Aorta (tissue), 5 donors: ENCODE results near the gene NUCKS1. TPM values are rescaled to one million over a fixed set of nuclear protein-coding genes. Genes with fewer than 3 reads are reported as not detected.
"Not testable (repeated sequence)": the region's sequence is repeated elsewhere in the genome, so short reads cannot be mapped to it uniquely, and the experiment has no call there.

Experiments used
- ATAC-seq: fragments of 200-7000 bp; cut with Tn5 transposase; one replicate; pipeline ENCODE4 v1.9.1; 2022; ENCODE audit warnings: moderate library complexity; ENCODE audit not compliant: low FRiP score
- DNase-seq, 2 donors: peaks; one replicate each; pipeline ENCODE4 v3.0.0-alpha.2; 2020
- H3K27ac ChIP-seq, 2 donors: one replicate each; pipeline ENCODE4 v1.5.1; 2013; ENCODE audit warnings: low read length in 2 of 2, mild to moderate bottlenecking in 2 of 2, moderate library complexity in 2 of 2, control low read depth in 1 of 2, inconsistent platforms in 1 of 2, low read depth in 1 of 2
- H3K27me3 ChIP-seq, 2 donors: one replicate each; pipeline ENCODE4 v1.6.1; 2013; ENCODE audit warnings: control low read depth in 1 of 2, low read length in 1 of 2, mild to moderate bottlenecking in 1 of 2, moderate library complexity in 1 of 2; ENCODE audit not compliant: insufficient read depth in 2 of 2, control insufficient read depth in 1 of 2
- H3K36me3 ChIP-seq, 2 donors: one replicate each; pipeline ENCODE4 v1.6.1; 2013; ENCODE audit warnings: control low read depth in 1 of 2, low read length in 1 of 2, mild to moderate bottlenecking in 1 of 2; ENCODE audit not compliant: insufficient read depth in 2 of 2, control insufficient read depth in 1 of 2
- H3K4me1 ChIP-seq, 2 donors: one replicate each; pipeline ENCODE4 v1.6.1; 2013; ENCODE audit warnings: low read length in 2 of 2, control low read depth in 1 of 2, mild to moderate bottlenecking in 1 of 2, moderate library complexity in 1 of 2; ENCODE audit not compliant: insufficient read depth in 2 of 2, control insufficient read depth in 1 of 2
- H3K4me3 ChIP-seq, 2 donors: one replicate each; pipeline ENCODE4 v1.5.1; 2013; ENCODE audit warnings: low read length in 2 of 2, control low read depth in 1 of 2, mild to moderate bottlenecking in 1 of 2
- H3K9me3 ChIP-seq: one replicate; pipeline ENCODE4 v1.6.1; 2013; ENCODE audit warnings: mild to moderate bottlenecking, low read length; ENCODE audit not compliant: control insufficient read depth
- WGBS, 2 donors: extraction: QIAGEN DNeasy Blood & Tissue Kit; methylation state at CpG; one replicate each; pipeline ENCODE4 v1.1.7; 2013; 5-methylcytosine and 5-hydroxymethylcytosine counted together
- intact Hi-C, 2 donors: fragments of 100-400 bp; cut with DNase I; formaldehyde crosslinking; loops; one replicate each; pipeline versions ENCODE4 v1.14.2 to v1.15.0; 2022
- polyA plus RNA-seq, 2 donors: library from polyadenylated mRNA; stranded (reverse); fragments of 200-250 nt; gene quantifications; one replicate each; pipeline ENCODE4 v1.2.3, GENCODE V29; 2013
- total RNA-seq, 2 donors: library from RNA; stranded (reverse); fragmentation: NEBNext Ultra II Directional; extraction: Animal tissue kit (Norgen Biotek cat#: 25700); gene quantifications; one replicate each; pipeline ENCODE4 v1.2.1, GENCODE V29; 2021
- donor health status: healthy with polysubstance abuse.
- donor health status: Bipolar disorder and iron deficiency.
- donor health status: DM: no; HTN: no; CAD: no.
- donor health status: DM: no; HTN: no; CAD: no.
- donor health status: DM: yes; HTN: yes; CAD: no.

Gene NUCKS1
- total and polyA plus RNA-seq, 4 donors: 47.1 to 158 (median 96.2) TPM

DNA sequence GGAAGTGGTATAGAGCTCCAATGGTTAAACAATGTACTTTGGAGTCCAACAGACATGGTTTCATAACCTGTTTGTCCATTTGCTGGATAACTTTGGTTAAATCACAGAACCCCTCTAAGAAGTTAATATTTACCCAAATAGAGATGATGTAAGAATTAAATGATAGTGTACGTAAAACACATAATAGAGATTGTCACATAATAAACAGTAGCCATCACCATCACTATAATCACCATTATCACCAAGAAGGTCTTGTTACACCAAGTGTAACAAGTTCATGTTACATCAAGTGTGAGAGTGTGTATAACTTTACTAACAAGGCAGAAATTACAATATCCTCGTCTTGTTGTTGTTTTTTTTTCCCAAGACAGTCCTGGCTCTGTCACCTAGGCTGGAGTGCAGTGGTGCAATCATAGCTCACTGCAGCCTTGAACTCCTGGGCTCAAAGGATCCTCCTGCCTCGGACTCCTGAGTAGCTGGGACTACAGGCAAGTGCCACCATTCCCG is 23.3 kb downstream of the NUCKS1 start:
- ATAC-seq: no peak

DNA sequence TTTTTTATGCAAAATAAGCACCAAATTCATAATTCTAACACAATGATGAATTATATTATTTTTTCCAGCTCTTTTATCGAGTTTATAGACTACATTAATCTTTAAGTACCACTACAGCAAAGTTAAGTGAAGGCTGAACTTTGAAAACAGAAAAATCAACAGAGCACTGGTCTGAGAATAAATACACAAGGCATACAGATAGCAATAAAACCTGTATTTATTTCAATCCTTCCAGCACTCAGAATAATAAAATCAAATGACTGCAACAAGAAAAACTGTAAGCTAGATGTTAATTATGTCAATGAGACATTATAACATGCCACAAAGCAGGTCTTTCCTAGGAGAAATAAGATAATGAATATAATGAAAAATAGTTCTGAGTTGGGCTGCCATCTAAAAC is 24.5 kb downstream of the NUCKS1 start:
- intact Hi-C loops: no loop called here
- ATAC-seq (no peak), DNase-seq (no peak)
- H3K9me3 ChIP-seq: no peaks in the 10 kb centered on the region
- H3K4me1 ChIP-seq: no peaks in the 10 kb centered on the region
- no peak overlapping the region for H3K27ac ChIP-seq
- H3K27me3 ChIP-seq: no peaks in the 10 kb centered on the region
- WGBS, 2 donors: 15 to 32% methylated on average over 1 of the region's 1 CpG
- no peak overlapping the region for H3K4me3 ChIP-seq
- no peaks in the 10 kb centered on the region for H3K36me3 ChIP-seq

More for the DNA sequence above, 23.3 kb downstream of the NUCKS1 start:
- Histone ChIP-seq H3K27me3 (no peaks in the 10 kb centered on the region), H3K4me3 (no peak overlapping the region), H3K27ac (no peak overlapping the region), H3K36me3 (no peaks in the 10 kb centered on the region), H3K9me3 (no peaks in the 10 kb centered on the region), H3K4me1 (no peaks in the 10 kb centered on the region)
- no peak for DNase-seq
- WGBS, 2 donors: 76 to 83% methylated on average over 4 of the region's 4 CpGs
- intact Hi-C loops: no loop called here

DNA sequence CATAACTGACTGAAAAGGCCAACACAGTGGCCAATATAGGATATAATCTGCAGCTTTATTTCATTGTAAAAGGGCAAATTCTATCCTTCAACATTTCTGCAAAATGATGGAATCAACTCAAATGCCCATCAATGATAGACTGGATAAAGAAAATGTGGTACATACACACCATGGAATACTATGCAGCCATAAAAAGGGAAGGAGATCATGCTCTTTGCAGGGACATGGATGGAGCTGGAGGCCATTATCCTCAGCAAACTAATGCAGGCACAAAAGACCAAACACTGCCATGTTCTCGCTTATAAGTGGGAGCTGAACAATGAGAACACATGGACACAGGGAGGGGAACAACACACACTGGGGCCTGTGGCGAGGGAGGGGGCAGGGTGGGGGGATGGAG is 29.2 kb downstream of the NUCKS1 start:
- ATAC-seq, H3K9me3 ChIP-seq, DNase-seq, H3K4me3 ChIP-seq, intact Hi-C loops, H3K27ac ChIP-seq, H3K36me3 ChIP-seq, H3K4me1 ChIP-seq, H3K27me3 ChIP-seq: not testable (repeated sequence)
- WGBS, 2 donors: 100% methylated on average over 2 of the region's 2 CpGs

GRCh38 chr1:205719762-205720161 is 30.2 kb downstream of the NUCKS1 start:
- no peak overlapping the region for H3K4me3 ChIP-seq
- no peak for DNase-seq
- no peak for ATAC-seq
- H3K9me3 ChIP-seq: no peaks in the 10 kb centered on the region
- H3K36me3 ChIP-seq: peaks cover 9 to 10% of the 10 kb centered on the region in 2 donors
- intact Hi-C loops: no loop called here
- no peak overlapping the region for H3K27ac ChIP-seq
- H3K27me3 ChIP-seq: no peaks in the 10 kb centered on the region
- H3K4me1 ChIP-seq: no peaks in the 10 kb centered on the region

- Histone ChIP-seq H3K36me3 (peaks cover 9 to 10% of the 10 kb centered on the region in 2 donors), H3K27me3 (no peaks in the 10 kb centered on the region), H3K4me1 (no peaks in the 10 kb centered on the region), H3K27ac (no peak overlapping the region), H3K9me3 (no peaks in the 10 kb centered on the region), H3K4me3 (no peak overlapping the region)
- intact Hi-C loops: no loop called here
- ATAC-seq (no peak), DNase-seq (no peak)
- WGBS, 2 donors: 58 to 67% methylated on average over 3 of the region's 3 CpGs
Observed at GRCh38 chr1:205719015-205719414, 31.0 kb downstream of the NUCKS1 start.

GRCh38 chr1:205716371-205717132 is 33.4 kb downstream of the NUCKS1 start:
- DNase-seq (no peak), ATAC-seq (no peak)
- Histone ChIP-seq H3K4me3 (no peak overlapping the region), H3K4me1 (no peaks in the 10 kb centered on the region), H3K9me3 (no peaks in the 10 kb centered on the region), H3K36me3 (peaks cover 9 to 10% of the 10 kb centered on the region in 2 donors), H3K27ac (no peak overlapping the region), H3K27me3 (no peaks in the 10 kb centered on the region)
- intact Hi-C loops: no loop called here
- WGBS, 2 donors: 81 to 83% methylated on average over 7 of the region's 7 CpGs

- Histone ChIP-seq H3K4me3 (no peak overlapping the region), H3K27ac (no peak overlapping the region), H3K4me1 (no peaks in the 10 kb centered on the region), H3K36me3 (peaks cover 9 to 10% of the 10 kb centered on the region in 2 donors), H3K27me3 (no peaks in the 10 kb centered on the region), H3K9me3 (no peaks in the 10 kb centered on the region)
- ATAC-seq (no peak), DNase-seq (no peak)
- intact Hi-C loops: no loop called here
- WGBS, 2 donors: 75 to 77% methylated on average over 5 of the region's 5 CpGs
Observed at GRCh38 chr1:205715628-205716027, 34.4 kb downstream of the NUCKS1 start.

DNA sequence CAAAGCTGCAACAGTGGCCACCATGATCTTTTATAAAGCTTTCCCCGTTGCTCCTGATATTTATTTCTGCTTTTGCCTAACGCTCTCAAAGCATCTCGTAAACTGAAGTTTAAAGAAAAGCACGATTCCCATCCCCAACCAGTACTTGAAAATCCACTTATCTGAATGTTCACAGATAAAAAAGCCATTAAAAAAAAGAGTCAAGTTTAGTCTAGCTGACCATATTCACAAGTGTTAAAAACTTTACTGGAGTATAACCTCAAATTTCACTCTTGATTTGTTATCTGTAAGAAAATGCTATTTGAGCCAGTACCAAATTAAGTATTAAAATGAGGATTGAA is 35.1 kb downstream of the NUCKS1 start:
- Histone ChIP-seq H3K27me3 (no peaks in the 10 kb centered on the region), H3K4me1 (no peaks in the 10 kb centered on the region), H3K27ac (no peak overlapping the region), H3K36me3 (peaks cover 7 to 9% of the 10 kb centered on the region in 2 donors), H3K9me3 (no peaks in the 10 kb centered on the region), H3K4me3 (no peak overlapping the region)
- intact Hi-C loops: loop anchor here (5.0 kb wide), 1 partner anchor 123 kb away; no protein-coding TSS in a partner anchor
- 76 to 79% methylated on average over 4 of the region's 4 CpGs for WGBS, 2 donors
- ATAC-seq: no peak
- no peak for DNase-seq

DNA sequence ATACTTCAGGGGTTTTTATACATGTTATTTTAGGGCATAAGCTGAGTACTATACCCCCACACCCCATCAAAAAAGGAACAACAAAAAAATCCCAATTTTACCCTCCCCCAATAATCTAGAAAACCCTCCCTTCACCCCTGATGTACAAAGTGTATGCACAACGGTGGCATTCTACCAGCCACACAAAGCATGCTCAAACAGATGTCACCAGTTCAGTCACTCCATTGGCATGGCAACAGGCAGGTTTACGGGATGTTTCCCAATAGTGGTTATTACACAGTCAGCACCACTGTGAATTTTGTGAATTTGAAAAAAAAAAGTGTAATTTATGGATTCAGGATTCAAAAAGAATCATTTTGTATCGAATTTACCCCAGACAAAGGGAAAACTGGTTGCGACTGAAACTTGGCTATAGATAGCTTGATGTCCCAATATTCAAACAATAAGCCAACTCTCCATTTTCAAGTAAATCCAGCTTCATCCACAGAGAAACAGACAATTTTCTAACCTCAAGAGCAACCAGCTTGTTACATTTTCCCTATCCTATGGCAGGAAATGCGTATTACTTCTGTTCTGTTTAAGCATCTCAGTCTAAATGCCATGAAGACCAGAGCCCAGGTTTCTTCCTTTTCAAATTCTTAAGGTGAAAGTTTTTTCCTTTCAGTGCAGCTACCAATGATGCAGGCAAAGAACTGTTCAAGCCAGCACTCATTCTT is 35.6 kb downstream of the NUCKS1 start:
- intact Hi-C loops: loop anchor here (5.0 kb wide), 1 partner anchor 122 kb away; no protein-coding TSS in a partner anchor

More for the DNA sequence above, 35.6 kb downstream of the NUCKS1 start:
- Histone ChIP-seq H3K27ac (no peak overlapping the region), H3K27me3 (no peaks in the 10 kb centered on the region), H3K4me1 (no peaks in the 10 kb centered on the region), H3K4me3 (no peak overlapping the region), H3K9me3 (no peaks in the 10 kb centered on the region), H3K36me3 (peaks cover 6 to 7% of the 10 kb centered on the region in 2 donors)
- no peak for ATAC-seq
- no peak for DNase-seq
- 57 to 62% methylated on average over 5 of the region's 5 CpGs for WGBS, 2 donors
